GM18868 (cell line): ENCODE data around the gene SPTBN4.
"Not testable (repeated sequence)": the region's sequence is repeated elsewhere in the genome, so short reads cannot be mapped to it uniquely, and the experiment has no call there.

Source experiments
- ATAC-seq: cut with Tn5 transposase; IDR thresholded peaks from one replicate; pipeline ENCODE4 v1.9.1; 2021; ENCODE audit warnings: mild to moderate bottlenecking, moderate library complexity; ENCODE audit not compliant: unreplicated experiment

The SPTBN4 gene

DNA sequence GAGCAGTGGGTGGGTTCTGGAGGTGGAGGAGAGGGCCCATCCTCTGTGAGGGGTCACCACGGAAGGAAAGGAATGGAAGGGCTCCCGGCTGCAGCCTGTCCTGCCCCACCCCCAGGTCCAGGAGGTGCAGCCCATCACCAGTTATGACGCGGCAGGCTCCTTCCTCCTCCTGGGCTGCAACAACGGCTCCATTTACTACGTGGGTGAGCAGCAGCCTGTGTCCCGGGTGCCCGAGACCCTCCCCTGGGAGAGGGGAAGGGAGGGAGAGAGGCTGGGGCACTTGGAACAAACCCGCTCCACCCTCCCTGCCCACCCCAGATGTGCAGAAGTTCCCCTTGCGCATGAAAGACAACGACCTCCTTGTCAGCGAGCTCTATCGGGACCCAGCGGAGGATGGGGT is 116.5 kb downstream of the SPTBN4 start:
- ATAC-seq, result no peak

DNA sequence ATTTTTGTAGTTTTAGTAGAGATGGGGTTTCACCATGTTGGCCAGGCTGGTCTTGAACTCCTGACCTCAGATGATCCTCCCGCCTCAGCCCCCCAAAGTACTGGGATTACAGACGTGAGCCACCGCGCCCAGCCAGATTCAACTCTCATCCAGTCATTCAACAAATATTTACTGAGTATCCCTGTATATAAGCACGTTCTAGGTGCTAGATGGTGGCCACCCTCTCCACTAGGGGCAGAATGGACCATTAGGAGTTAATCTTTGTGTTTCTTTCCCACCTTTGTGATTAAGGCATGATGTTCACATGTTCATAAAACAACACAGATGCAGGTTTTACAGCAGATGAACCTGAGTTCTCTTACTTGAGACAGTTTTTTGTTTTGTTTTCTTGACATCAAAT is 117.2 kb downstream of the SPTBN4 start:
- no peak for ATAC-seq

DNA sequence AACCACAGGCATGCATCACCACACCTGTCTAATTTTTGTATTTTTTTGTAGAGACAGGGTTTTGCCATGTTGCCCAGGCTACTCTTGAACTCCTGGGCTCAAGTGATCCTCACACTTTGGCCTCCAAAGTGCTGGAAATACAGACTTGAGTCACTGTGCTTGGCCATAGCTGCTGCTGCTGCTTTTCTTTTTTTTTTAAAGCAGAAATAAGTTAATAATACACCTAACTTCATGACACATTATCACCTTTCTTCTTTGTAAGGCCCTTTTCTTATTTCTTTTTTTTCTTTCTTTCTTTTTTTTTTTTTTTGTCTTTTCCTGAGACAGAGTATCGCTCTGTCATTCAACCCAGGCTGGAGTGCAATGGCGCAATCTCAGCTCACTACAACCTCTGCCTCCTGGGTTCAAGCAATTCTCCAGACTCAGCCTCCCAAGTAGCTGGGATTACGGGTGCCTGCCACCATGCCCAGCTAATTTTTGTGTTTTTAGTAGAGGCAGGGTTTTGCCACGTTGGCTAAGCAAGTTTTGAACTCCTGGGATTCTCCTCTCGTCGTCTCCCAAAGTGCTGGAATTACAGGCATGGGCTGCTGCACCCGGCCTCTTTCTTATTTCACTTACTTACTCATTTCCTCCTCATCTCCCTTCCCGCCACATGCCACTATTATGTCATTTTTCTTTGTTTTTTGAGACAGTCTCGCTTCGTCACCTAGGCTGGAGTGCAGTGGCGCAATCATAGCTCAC is 118.6 kb downstream of the SPTBN4 start:
- no peak for ATAC-seq

GRCh38 chr19:40585982-40586422 is 119.2 kb downstream of the SPTBN4 start:
- ATAC-seq, result no peak

DNA sequence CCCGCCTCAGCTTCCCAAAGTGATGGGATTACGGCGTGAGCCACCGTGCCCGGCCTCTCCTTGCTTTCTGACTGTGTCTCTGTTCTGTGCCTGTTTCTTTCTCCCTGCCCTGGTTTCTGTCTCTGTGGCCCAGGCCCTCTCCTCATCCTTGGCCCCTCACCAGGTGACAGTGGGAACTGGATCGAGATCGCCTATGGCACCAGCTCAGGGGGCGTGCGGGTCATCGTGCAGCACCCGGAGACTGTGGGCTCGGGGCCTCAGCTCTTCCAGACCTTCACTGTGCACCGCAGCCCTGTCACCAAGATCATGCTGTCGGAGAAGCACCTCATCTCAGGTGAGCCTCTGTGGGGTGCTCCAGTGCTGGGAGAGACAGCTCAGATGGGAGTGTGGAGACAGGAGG is 119.8 kb downstream of the SPTBN4 start:
- no peak for ATAC-seq

GRCh38 chr19:40588110-40588854 is 121.5 kb downstream of the SPTBN4 start:
- no peak for ATAC-seq

GRCh38 chr19:40588926-40589569 is 122.2 kb downstream of the SPTBN4 start:
- ATAC-seq, result no peak

DNA sequence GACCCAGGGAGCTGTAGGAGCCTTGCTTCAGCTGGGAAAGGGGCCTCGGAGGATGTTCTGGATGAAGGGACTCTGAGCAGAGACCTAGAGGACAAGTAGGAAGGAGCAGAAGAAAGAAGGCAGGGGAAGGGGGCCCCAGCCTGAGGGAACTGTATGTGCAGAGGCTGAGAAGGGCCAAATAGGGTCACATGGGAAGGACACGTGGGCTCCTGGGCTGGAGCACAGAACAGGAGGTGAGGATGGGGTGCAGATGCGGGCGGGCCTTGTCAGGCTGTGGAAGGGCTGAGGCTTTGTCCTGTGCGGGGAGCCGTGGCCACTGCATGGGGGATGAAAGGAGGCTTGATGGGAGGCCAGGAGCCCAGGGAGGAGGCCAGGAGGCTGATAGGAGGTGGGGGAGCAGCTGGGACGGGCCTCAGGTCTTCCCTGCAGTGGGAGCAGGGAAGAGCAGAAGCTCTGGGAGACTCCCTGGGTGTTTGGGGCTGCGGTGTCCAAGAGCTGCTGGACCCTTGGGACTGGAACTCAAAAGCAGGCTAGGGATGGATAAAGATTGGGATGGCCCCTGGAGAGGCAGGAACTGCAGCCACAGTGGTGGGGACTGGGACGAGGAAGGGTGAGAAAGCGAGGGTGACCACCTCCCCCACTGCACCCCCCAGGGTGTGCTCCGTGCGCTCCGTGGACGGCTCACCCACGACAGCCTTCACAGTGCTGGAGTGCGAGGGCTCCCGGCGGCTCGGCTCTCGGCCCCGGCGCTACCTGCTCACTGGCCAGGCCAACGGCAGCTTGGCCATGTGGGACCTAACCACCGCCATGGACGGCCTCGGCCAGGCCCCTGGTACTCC is 123.0 kb downstream of the SPTBN4 start:
- no peak for ATAC-seq

GRCh38 chr19:40590464-40591265 is 123.9 kb downstream of the SPTBN4 start:
- no peak for ATAC-seq

DNA sequence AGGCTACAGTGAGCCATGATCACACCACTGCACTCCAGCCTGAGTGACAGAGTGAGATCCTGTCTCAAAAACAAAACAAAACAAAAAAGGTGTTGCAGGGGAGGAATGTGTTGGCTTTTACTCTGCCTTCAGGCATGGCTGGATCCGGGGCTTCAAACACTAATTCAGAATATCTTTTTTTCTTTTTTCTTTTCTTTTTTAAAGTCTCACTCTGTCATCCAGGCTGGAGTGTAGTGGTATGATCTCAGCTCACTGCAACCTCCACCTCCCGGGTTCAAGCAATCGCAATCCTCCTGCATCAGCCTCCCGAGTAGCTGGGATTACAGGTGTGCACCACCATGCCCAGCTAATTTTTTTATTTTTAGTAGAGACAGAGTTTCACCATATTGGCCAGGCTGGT is 124.9 kb downstream of the SPTBN4 start:
- not testable (repeated sequence) for ATAC-seq

DNA sequence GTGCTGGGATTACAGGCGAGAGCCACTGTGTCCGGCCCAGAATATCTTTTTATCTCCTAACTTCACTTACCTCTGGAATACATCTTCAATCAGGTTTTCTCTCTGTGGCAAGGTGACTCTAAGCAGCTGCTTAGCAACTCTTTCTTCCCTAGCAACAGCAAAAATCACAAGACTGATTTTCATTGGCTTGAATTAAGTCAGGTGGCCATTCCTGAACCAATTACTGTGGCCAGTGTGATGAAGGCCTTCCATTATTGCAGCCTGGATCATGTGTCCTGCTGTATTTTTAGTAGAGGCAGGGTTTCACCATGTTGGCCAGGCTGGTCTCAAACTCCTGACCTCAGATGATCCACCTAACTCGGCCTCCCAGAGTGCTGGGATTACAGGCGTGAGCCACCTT is 125.4 kb downstream of the SPTBN4 start:
- no peak for ATAC-seq

- ATAC-seq, result no peak
Measured at GRCh38 chr19:40594255-40594654, 127.5 kb downstream of the SPTBN4 start.

DNA sequence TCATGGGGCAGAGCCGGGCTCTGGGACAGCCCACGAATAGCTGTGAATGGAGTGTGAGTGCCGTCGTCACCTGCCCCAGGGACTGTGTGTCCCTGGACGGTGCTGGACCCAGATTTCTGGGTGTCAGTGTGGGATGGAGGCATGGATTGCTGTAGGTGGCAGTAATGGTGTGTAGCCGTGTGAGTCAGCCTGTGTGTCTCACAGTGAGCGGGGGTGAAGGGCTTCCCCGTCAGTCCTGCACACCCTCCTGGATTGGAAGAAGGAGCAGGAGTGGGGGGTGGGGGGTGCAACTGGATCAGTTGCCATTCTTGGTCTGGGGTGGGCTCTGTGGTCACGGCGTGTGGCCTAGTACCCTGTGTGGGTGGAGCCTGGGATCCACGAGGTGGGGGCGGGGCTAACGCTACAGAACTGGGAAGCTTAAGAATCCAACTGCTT is 127.9 kb downstream of the SPTBN4 start:
- no peak for ATAC-seq

GRCh38 chr19:40596608-40597328 is 130.0 kb downstream of the SPTBN4 start:
- ATAC-seq, result no peak

- no peak for ATAC-seq
Measured at GRCh38 chr19:40597329-40597838, 130.6 kb downstream of the SPTBN4 start.

DNA sequence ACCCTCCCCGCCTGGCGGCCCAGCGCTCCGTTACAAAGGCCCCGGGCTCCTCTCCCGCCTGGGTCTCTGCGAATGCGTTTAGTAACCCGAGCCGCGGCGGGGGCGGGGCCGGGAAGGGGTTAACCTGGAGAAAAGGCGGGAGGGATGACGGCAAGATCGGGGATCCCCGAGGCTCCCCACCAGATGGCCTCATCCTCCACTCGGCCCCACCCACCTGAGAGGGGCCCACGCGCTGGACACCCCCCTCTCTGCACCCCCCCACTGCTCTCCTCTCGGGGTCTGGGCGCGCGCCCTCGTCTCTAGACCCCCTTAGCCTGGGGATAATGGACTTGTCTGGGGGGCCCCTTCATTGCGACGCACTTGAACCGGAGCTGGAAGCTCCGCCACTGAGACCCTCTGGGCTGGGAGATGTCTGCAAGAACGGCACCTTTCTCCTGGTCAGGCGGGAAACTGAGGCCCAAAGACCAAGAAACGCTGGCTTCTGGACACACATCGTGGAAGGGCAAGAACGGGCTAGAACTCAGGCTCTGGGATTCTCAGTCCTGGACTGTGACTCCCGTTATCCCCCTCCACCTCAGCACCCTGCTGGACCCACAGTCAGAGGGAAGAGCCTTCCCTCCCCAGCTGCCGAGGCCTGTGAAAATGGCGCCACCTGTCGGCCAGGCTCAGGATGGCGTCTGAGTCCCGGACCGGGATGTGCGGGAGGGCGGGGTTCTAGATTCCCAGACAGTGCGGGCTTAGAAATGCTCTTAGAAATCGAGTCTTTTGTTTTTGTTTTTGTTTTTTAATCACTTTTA is 131.5 kb downstream of the SPTBN4 start:
- ATAC-seq, result no peak

DNA sequence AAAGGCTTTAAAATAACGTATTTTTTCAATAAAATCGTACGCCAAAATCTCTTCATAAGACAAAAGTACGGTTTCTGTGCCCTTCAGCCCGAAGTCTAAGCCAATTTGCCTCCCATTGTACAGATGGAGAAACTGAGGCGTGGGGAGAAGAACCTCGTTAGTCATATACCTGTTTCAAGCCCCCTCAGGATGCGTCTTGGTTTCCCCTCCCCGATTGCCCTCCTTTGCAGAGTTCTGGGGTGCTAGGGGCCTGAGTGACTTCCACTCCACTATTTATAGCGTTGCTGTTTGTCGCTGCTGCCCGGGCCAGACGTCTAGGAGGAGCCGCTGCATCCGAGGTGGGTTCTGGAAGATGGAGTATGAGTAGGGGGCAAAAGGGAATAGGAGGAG is 132.1 kb downstream of the SPTBN4 start:
- ATAC-seq, result no peak

- ATAC-seq, result no peak
Measured at GRCh38 chr19:40599331-40599901, 132.6 kb downstream of the SPTBN4 start.
